HepG2 (cell line): ENCODE measurements around the gene HSPA5. TPM values are rescaled to one million over a fixed set of nuclear protein-coding genes. Genes with fewer than 3 reads are reported as not detected.
A peak's percentile ranks its signal among the peaks of the same experiment; 100 is the strongest.

Experiments used
- CEBPZ ChIP-seq: IDR thresholded peaks from 2 replicates; pipeline ENCODE4 v1.6.1; 2012; ENCODE audit warnings: low read length, improper control_type of control experiment
- GTF3A ChIP-seq: sonication (generic); formaldehyde crosslinking; conservative IDR thresholded peaks from 2 replicates; pipeline ENCODE4 v1.4.0; 2020; ENCODE audit warnings: mild to moderate bottlenecking, missing genetic modification reagents
- KLF16 ChIP-seq, 2 experiments: sonication (generic) in 1 of 2; formaldehyde crosslinking in 1 of 2; IDR thresholded peaks; 2 replicates each; pipeline versions ENCODE4 v1.6.1 to v1.8.0; 2016 to 2023; ENCODE audit warnings: missing genetic modification reagents in 2 of 2, missing compliant biosample characterization in 1 of 2
- PPARG ChIP-seq: conservative IDR thresholded peaks from 2 replicates; pipeline ENCODE4 v1.6.1; 2016; ENCODE audit warnings: missing biosample characterization, missing genetic modification reagents
- RARG ChIP-seq: sonication (generic); formaldehyde crosslinking; IDR thresholded peaks from 2 replicates; pipeline ENCODE4 v1.4.0; 2020; ENCODE audit warnings: low read depth, mild to moderate bottlenecking, missing genetic modification reagents
- REL ChIP-seq: sonication (generic); formaldehyde crosslinking; conservative IDR thresholded peaks from 2 replicates; pipeline ENCODE4 v1.8.0; 2022; ENCODE audit warnings: mild to moderate bottlenecking, missing genetic modification reagents, moderate library complexity
- RFX5 ChIP-seq: IDR thresholded peaks from 2 replicates; pipeline ENCODE4 v1.6.1; 2011; ENCODE audit warnings: low read depth, low read length, improper control_type of control experiment
- SKIL ChIP-seq: sonication (generic); formaldehyde crosslinking; IDR thresholded peaks from 2 replicates; pipeline ENCODE4 v1.8.0; 2022; ENCODE audit warnings: missing genetic modification reagents, mild to moderate bottlenecking, moderate library complexity, borderline replicate concordance
- SMC3 ChIP-seq: IDR thresholded peaks from 2 replicates; pipeline ENCODE4 v1.6.1; 2011; ENCODE audit warnings: low read length, improper control_type of control experiment
- SRSF9 ChIP-seq: fragments of 200-400 bp; formaldehyde crosslinking; IDR thresholded peaks from 2 replicates; pipeline ENCODE4 v1.6.1; 2018; ENCODE audit warnings: borderline replicate concordance, mild to moderate bottlenecking, low read depth, low read length; ENCODE audit not compliant: insufficient read depth, poor library complexity, severe bottlenecking
- U2AF2 ChIP-seq: fragments of 200-400 bp; formaldehyde crosslinking; IDR thresholded peaks from 2 replicates; pipeline ENCODE4 v1.6.1; 2017; ENCODE audit warnings: low read depth, mild to moderate bottlenecking, low read length
- XRCC5 ChIP-seq: fragments of 200-400 bp; formaldehyde crosslinking; optimal IDR thresholded peaks from 2 replicates; pipeline ENCODE3; 2017; ENCODE audit warnings: mild to moderate bottlenecking, low read length
- ZBTB46 ChIP-seq: sonication (generic); formaldehyde crosslinking; IDR thresholded peaks from 2 replicates; pipeline ENCODE4 v1.4.0; 2020; ENCODE audit warnings: mild to moderate bottlenecking, missing genetic modification reagents, borderline replicate concordance
- ZMAT5 ChIP-seq: sonication (generic); formaldehyde crosslinking; IDR thresholded peaks from 2 replicates; pipeline ENCODE4 v1.5.0; 2020; ENCODE audit warnings: mild to moderate bottlenecking, low read depth, missing genetic modification reagents, borderline replicate concordance
- ZNF256 ChIP-seq: sonication (generic); formaldehyde crosslinking; conservative IDR thresholded peaks from 2 replicates; pipeline ENCODE4 v1.4.0; 2020; ENCODE audit warnings: missing genetic modification reagents
- ZNF264 ChIP-seq: sonication (generic); formaldehyde crosslinking; IDR thresholded peaks from 2 replicates; pipeline ENCODE4 v1.4.0; 2020; ENCODE audit warnings: missing genetic modification reagents
- ZNF503 ChIP-seq: sonication (generic); formaldehyde crosslinking; IDR thresholded peaks from 2 replicates; pipeline ENCODE4 v1.4.0; 2020; ENCODE audit warnings: missing genetic modification reagents
- ZNF605 ChIP-seq: sonication (generic); formaldehyde crosslinking; IDR thresholded peaks from 2 replicates; pipeline ENCODE4 v1.8.0; 2022; ENCODE audit warnings: mild to moderate bottlenecking, missing genetic modification reagents
- polyA plus RNA-seq, 8 experiments: library from polyadenylated mRNA; depleted of rRNA in 3 of 8; stranded (reverse) in 7 of 8; unstranded in 1 of 8; fragments of >200 nt; fragmentation: Illumina TruSeq in 4 of 8; extraction: Trizol in 4 of 8; gene quantifications; 2 replicates each; pipeline versions ENCODE4 v1.2.1 to v1.2.3, GENCODE V29; 2011 to 2016; ENCODE audit warnings: low read depth in 4 of 8, missing spikeins in 1 of 8, mixed read lengths in 1 of 8; ENCODE audit not compliant: insufficient read depth in 1 of 8
- total RNA-seq, 5 experiments: library from RNA; depleted of rRNA; stranded (reverse); fragments of >200 nt; fragmentation: Illumina TruSeq; extraction: Trizol; gene quantifications; 2 replicates each; pipeline ENCODE4 v1.2.3, GENCODE V29; 2016; ENCODE audit warnings: low read depth in 1 of 5

HSPA5 gene
- total and polyA plus RNA-seq, 2 of the 13 experiments (the other 11 are each of a cell fraction or from before 2014, with no cell fraction given): 201 to 206 TPM

GRCh38 chr9:125189361-125190289, 51.5 kb downstream of the HSPA5 start, which contains the start of gene PPP6C (continued):
- TF ChIP-seq ZNF503 (CRISPR knock-in tag) (no peak), RARG (CRISPR knock-in tag) (no peak), ZBTB46 (CRISPR knock-in tag) (no peak), SMC3 (no peak), SKIL (CRISPR knock-in tag) (no peak), GTF3A (no peak; the same call in 1 of the 2 replicates), REL (no peak), ZMAT5 (CRISPR knock-in tag) (no peak), RFX5 (peak; percentile 49; the same call in 1 of the 2 replicates), SRSF9 (no peak), PPARG (CRISPR knock-in tag) (no peak), CEBPZ (no peak), U2AF2 (no peak), KLF16 (CRISPR knock-in tag; IDR thresholded peaks at IDR 0.05) (peak in 1 of 2 experiments; percentile 85; a peak in 2 of 4 replicates), ZNF256 (CRISPR knock-in tag) (no peak), XRCC5 (peak; percentile 94), ZNF264 (no peak), ZNF605 (peak; percentile 83)
